Endometrial microvascular endothelial cells (primary cell): ENCODE data around the gene CBLIF. TPM values are rescaled to one million over a fixed set of nuclear protein-coding genes. Genes with fewer than 3 reads are reported as not detected.
"Not testable (repeated sequence)": the region's sequence is repeated elsewhere in the genome, so short reads cannot be mapped to it uniquely, and the experiment has no call there.

Experiments
- in situ Hi-C: cut with HindIII; loops from 2 replicates; pipeline ENCODE4 v1.10.0; 2017; ENCODE audit warnings: low sequenced_read_pairs, low pct_unique_long_range_greater_than_20kb; ENCODE audit errors: inconsistent ontology term
- total RNA-seq: library from RNA; depleted of rRNA; stranded (reverse); fragments of >200 nt; gene quantifications from one replicate; pipeline ENCODE4 v1.2.3, GENCODE V29; 2015; ENCODE audit errors: inconsistent ontology term

CBLIF gene
- total RNA-seq, 1 donor from 2014 or later = not detected

- in situ Hi-C loops = not testable (repeated sequence)
Measured at GRCh38 chr11:59849551-59849950, 4.3 kb upstream of the CBLIF start.

GRCh38 chr11:59849129-59849528 lies 3.8 kb upstream of the CBLIF start:
- in situ Hi-C loops = no loop called here

- in situ Hi-C loops = not testable (repeated sequence)
Measured at GRCh38 chr11:59848439-59848838, 3.1 kb upstream of the CBLIF start.

- in situ Hi-C loops = no loop called here
Measured at GRCh38 chr11:59847626-59848025, 2.3 kb upstream of the CBLIF start.

GRCh38 chr11:59846556-59846955 lies 1.3 kb upstream of the CBLIF start:
- in situ Hi-C loops = no loop called here

- in situ Hi-C loops = no loop called here
Measured at GRCh38 chr11:59842316-59842715, 3.0 kb downstream of the CBLIF start.

- in situ Hi-C loops = no loop called here
Measured at GRCh38 chr11:59841514-59841913, 3.8 kb downstream of the CBLIF start.

GRCh38 chr11:59839615-59840014 lies 5.7 kb downstream of the CBLIF start:
- in situ Hi-C loops = no loop called here

- in situ Hi-C loops = no loop called here
Measured at GRCh38 chr11:59833602-59834001, 11.7 kb downstream of the CBLIF start.

GRCh38 chr11:59829358-59829757 lies 15.9 kb downstream of the CBLIF start:
- in situ Hi-C loops = no loop called here

- in situ Hi-C loops = no loop called here
Measured at GRCh38 chr11:59822989-59823566, 22.2 kb downstream of the CBLIF start.

GRCh38 chr11:59818572-59818971 lies 26.7 kb downstream of the CBLIF start:
- in situ Hi-C loops = no loop called here

- in situ Hi-C loops = not testable (repeated sequence)
Measured at GRCh38 chr11:59816434-59816833, 28.9 kb downstream of the CBLIF start.

GRCh38 chr11:59815754-59816153 lies 29.5 kb downstream of the CBLIF start:
- in situ Hi-C loops = no loop called here

GRCh38 chr11:59814021-59814420 lies 31.3 kb downstream of the CBLIF start:
- in situ Hi-C loops = no loop called here

- in situ Hi-C loops = no loop called here
Measured at GRCh38 chr11:59813364-59813763, 31.9 kb downstream of the CBLIF start.

- in situ Hi-C loops = no loop called here
Measured at GRCh38 chr11:59812220-59812619, 33.1 kb downstream of the CBLIF start.

- in situ Hi-C loops = no loop called here
Measured at GRCh38 chr11:59810911-59811259, 34.4 kb downstream of the CBLIF start.

- in situ Hi-C loops = no loop called here
Measured at GRCh38 chr11:59810189-59810910, 34.9 kb downstream of the CBLIF start, which contains the start of gene MRPL16. TSS of gene MRPL16 (minus strand) at chr11:59810778. CDS start at chr11:59810658, 120 bp downstream.

GRCh38 chr11:59807047-59807610 lies 38.2 kb downstream of the CBLIF start:
- in situ Hi-C loops = no loop called here
